OCI-LY7 (cell line): ENCODE measurements around the gene GLYATL1. TPM values are rescaled to one million over a fixed set of nuclear protein-coding genes. Genes with fewer than 3 reads are reported as not detected.

Source experiments
- BruUV-seq: library from RNA; stranded (reverse); fragments of 400-500 nt; replicated peaks from 2 replicates; lab custom pipeline; 2021; lab: Mats Ljungman, UMichigan
- CTCF ChIA-PET: fragments of 300-600 bp; sonication (Branson Sonifier 250); formaldehyde crosslinking; loops from one replicate; lab custom pipeline; 2022; ENCODE audit warnings: antibody characterized with exemption; ENCODE audit not compliant: unreplicated experiment; lab: Charles Lee
- POLR2A ChIA-PET: fragments of 300-600 bp; sonication (Branson Sonifier 250); formaldehyde crosslinking; loops from one replicate; lab custom pipeline; 2022; ENCODE audit warnings: antibody characterized with exemption; lab: Charles Lee
- DNase-seq: peaks from one replicate; pipeline ENCODE4 v3.0.0-alpha.2; 2015; ENCODE audit warnings: low spot score
- H2AFZ ChIP-seq: fragments of 200-600 bp; sonication (generic), shearing (Covaris generic); 2 replicates; pipeline ENCODE4 v1.6.1; 2014; ENCODE audit warnings: mild to moderate bottlenecking, antibody characterized with exemption, low read length, moderate library complexity
- H3K27ac ChIP-seq: fragments of 200-600 bp; sonication (generic); 2 replicates; pipeline ENCODE4 v1.5.1; 2014; ENCODE audit warnings: mixed run types, low read depth, mild to moderate bottlenecking, moderate library complexity, low read length, inconsistent platforms; ENCODE audit not compliant: poor library complexity, severe bottlenecking
- H3K36me3 ChIP-seq: fragments of 200-600 bp; sonication (generic); 2 replicates; pipeline ENCODE4 v1.6.1; 2014; ENCODE audit warnings: mild to moderate bottlenecking, antibody characterized with exemption, low read length, moderate library complexity, mixed read lengths; ENCODE audit not compliant: insufficient read depth
- H3K4me1 ChIP-seq: fragments of 200-600 bp; sonication (generic); 2 replicates; pipeline ENCODE4 v1.5.1; 2014; ENCODE audit warnings: mild to moderate bottlenecking, low read length; ENCODE audit not compliant: insufficient read depth, poor library complexity, severe bottlenecking
- H3K4me2 ChIP-seq: fragments of 200-600 bp; sonication (generic); 2 replicates; pipeline ENCODE4 v1.6.1; 2014; ENCODE audit warnings: mild to moderate bottlenecking, low read length
- H3K4me3 ChIP-seq: fragments of 200-600 bp; sonication (generic); 2 replicates; pipeline ENCODE4 v1.5.1; 2014; ENCODE audit warnings: mild to moderate bottlenecking, low read depth, low read length; ENCODE audit not compliant: poor library complexity, severe bottlenecking
- H3K79me2 ChIP-seq: fragments of 200-600 bp; sonication (generic); 2 replicates; pipeline ENCODE4 v1.6.1; 2016; ENCODE audit warnings: low read depth, mild to moderate bottlenecking, low read length, moderate library complexity, mixed read lengths; ENCODE audit not compliant: insufficient read depth
- H3K9me2 ChIP-seq: fragments of 200-600 bp; sonication (generic); 2 replicates; pipeline ENCODE4 v1.6.1; 2016; ENCODE audit warnings: mild to moderate bottlenecking, low read length, mixed read lengths; ENCODE audit not compliant: insufficient read depth
- H3K9me3 ChIP-seq: fragments of 200-600 bp; sonication (generic); 2 replicates; pipeline ENCODE4 v1.6.1; 2014; ENCODE audit warnings: mild to moderate bottlenecking, mixed run types, low read length, mixed read lengths
- H4K20me1 ChIP-seq: fragments of 200-600 bp; sonication (generic); 2 replicates; pipeline ENCODE4 v1.6.1; 2014; ENCODE audit warnings: mild to moderate bottlenecking, antibody characterized with exemption, low read length, moderate library complexity, mixed read lengths; ENCODE audit not compliant: insufficient read depth
- CTCF ChIP-seq: fragments of 200-600 bp; sonication (generic); conservative IDR thresholded peaks from 2 replicates; pipeline ENCODE4 v1.5.1; 2014; ENCODE audit warnings: mild to moderate bottlenecking, antibody characterized with exemption, low read length, moderate library complexity, mixed read lengths
- EZH2phosphoT487 ChIP-seq: fragments of 200-600 bp; sonication (generic); IDR thresholded peaks from 2 replicates; pipeline ENCODE4 v1.6.1; 2018; ENCODE audit warnings: low read depth, borderline replicate concordance, mild to moderate bottlenecking, mixed run types, antibody characterized with exemption, low read length, moderate library complexity, mixed read lengths
- intact Hi-C: fragments of 100-400 bp; cut with micrococcal nuclease; formaldehyde crosslinking; loops from one replicate; pipeline ENCODE4 v1.10.0; 2022; ENCODE audit not compliant: unreplicated experiment
- total RNA-seq, 2 experiments: library from RNA; depleted of rRNA in 1 of 2; stranded (reverse); fragments of >200 nt in 1 of 2; shearing (Covaris generic) in 1 of 2; gene quantifications; 2 replicates each; pipeline ENCODE4 v1.2.3, GENCODE V29; 2014 to 2022

The GLYATL1 gene
- total RNA-seq, 2 experiments from 2014 or later, result not detected

- intact Hi-C loops, result no loop called here
- Histone ChIP-seq H3K36me3 (no peaks in the 10 kb centered on the region), H3K9me2 (no peaks in the 10 kb centered on the region), H3K4me3 (no peak overlapping the region), H3K27ac (no peak overlapping the region), H3K9me3 (no peaks in the 10 kb centered on the region), H3K79me2 (no peaks in the 10 kb centered on the region), H3K4me2 (no peak overlapping the region), H4K20me1 (no peaks in the 10 kb centered on the region), H2AFZ (no peak overlapping the region), H3K4me1 (no peaks in the 10 kb centered on the region)
- BruUV-seq, result no TSS peak
- ChIA-PET POLR2A (no interaction called here), CTCF (no interaction called here)
- TF ChIP-seq EZH2phosphoT487, result no peak
- no peak for TF ChIP-seq CTCF
- DNase-seq, result no peak
Measured at GRCh38 chr11:58934945-58935513, 4.3 kb upstream of the GLYATL1 start.

GRCh38 chr11:58938398-58938797 is 890 bp upstream of the GLYATL1 start:
- POLR2A ChIA-PET, result no interaction called here
- no peak for TF ChIP-seq CTCF
- no peak for TF ChIP-seq EZH2phosphoT487
- Histone ChIP-seq H3K36me3 (no peaks in the 10 kb centered on the region), H3K4me2 (no peak overlapping the region), H3K4me3 (no peak overlapping the region), H3K4me1 (no peaks in the 10 kb centered on the region), H2AFZ (no peak overlapping the region), H3K9me2 (no peaks in the 10 kb centered on the region), H3K9me3 (no peaks in the 10 kb centered on the region), H3K27ac (no peak overlapping the region), H3K79me2 (no peaks in the 10 kb centered on the region), H4K20me1 (no peaks in the 10 kb centered on the region)
- CTCF ChIA-PET, result no interaction called here
- no TSS peak for BruUV-seq
- DNase-seq, result no peak
- intact Hi-C loops, result no loop called here

- no TSS peak for BruUV-seq
- H2AFZ ChIP-seq, result no peak overlapping the region
- ChIA-PET CTCF (no interaction called here), POLR2A (no interaction called here)
- H3K4me3 ChIP-seq, result no peak overlapping the region
- no peaks in the 10 kb centered on the region for H3K4me1 ChIP-seq
- H3K36me3 ChIP-seq, result no peaks in the 10 kb centered on the region
- intact Hi-C loops, result no loop called here
- H3K27ac ChIP-seq, result no peak overlapping the region
- no peaks in the 10 kb centered on the region for H3K9me2 ChIP-seq
- TF ChIP-seq CTCF (no peak), EZH2phosphoT487 (no peak)
- no peaks in the 10 kb centered on the region for H3K9me3 ChIP-seq
- no peak for DNase-seq
- no peak overlapping the region for H3K4me2 ChIP-seq
- no peaks in the 10 kb centered on the region for H4K20me1 ChIP-seq
- H3K79me2 ChIP-seq, result no peaks in the 10 kb centered on the region
Measured at GRCh38 chr11:58940028-58940427, 740 bp downstream of the GLYATL1 start.
